Endothelial cell of umbilical vein (primary cell): ENCODE data around the gene PPP4R4.

Source experiments
- EZH2 ChIP-seq: IDR thresholded peaks from 2 replicates; pipeline ENCODE4 v1.6.1; 2012; ENCODE audit warnings: borderline replicate concordance, low read depth, mild to moderate bottlenecking, moderate library complexity, low read length, inconsistent platforms; ENCODE audit not compliant: severe bottlenecking
- GATA2 ChIP-seq: IDR thresholded peaks from 2 replicates; pipeline ENCODE4 v1.7.0; 2011; ENCODE audit warnings: low read depth, mild to moderate bottlenecking, moderate library complexity, mixed read lengths, low read length; ENCODE audit not compliant: insufficient read length, insufficient read depth
- JUN ChIP-seq: IDR thresholded peaks from 2 replicates; pipeline ENCODE4 v1.6.1; 2011; ENCODE audit warnings: borderline replicate concordance, low read depth; ENCODE audit not compliant: insufficient read length, insufficient read depth
- MAX ChIP-seq: IDR thresholded peaks from 2 replicates; pipeline ENCODE4 v1.6.1; 2011; ENCODE audit not compliant: insufficient read depth, insufficient read length
- POLR2A ChIP-seq: IDR thresholded peaks from 2 replicates; pipeline ENCODE4 v1.6.1; 2012; ENCODE audit warnings: low read depth, mild to moderate bottlenecking, control low read depth, low read length
- POLR2AphosphoS5 ChIP-seq: IDR thresholded peaks from 2 replicates; pipeline ENCODE4 v1.6.1; 2012; ENCODE audit warnings: low read depth, mild to moderate bottlenecking, control low read depth, low read length, moderate library complexity; ENCODE audit not compliant: insufficient read depth
- TF ChIP-seq, protein P1 (sequence below), 2 donors: IDR thresholded peaks; 1 replicate in 1 of 2; 2 replicates in 1 of 2; pipeline ENCODE4 v1.5.1; 2011; ENCODE audit warnings: low read length in 2 of 2, mild to moderate bottlenecking in 2 of 2, moderate library complexity in 2 of 2, control low read depth in 1 of 2, inconsistent platforms in 1 of 2, low read depth in 1 of 2; ENCODE audit not compliant: insufficient read depth in 1 of 2; ENCODE audit errors: extremely low read depth in 1 of 2

GRCh38 chr14:94161058-94161457, 13.1 kb upstream of the PPP4R4 start:
- TF ChIP-seq, protein P1, sequence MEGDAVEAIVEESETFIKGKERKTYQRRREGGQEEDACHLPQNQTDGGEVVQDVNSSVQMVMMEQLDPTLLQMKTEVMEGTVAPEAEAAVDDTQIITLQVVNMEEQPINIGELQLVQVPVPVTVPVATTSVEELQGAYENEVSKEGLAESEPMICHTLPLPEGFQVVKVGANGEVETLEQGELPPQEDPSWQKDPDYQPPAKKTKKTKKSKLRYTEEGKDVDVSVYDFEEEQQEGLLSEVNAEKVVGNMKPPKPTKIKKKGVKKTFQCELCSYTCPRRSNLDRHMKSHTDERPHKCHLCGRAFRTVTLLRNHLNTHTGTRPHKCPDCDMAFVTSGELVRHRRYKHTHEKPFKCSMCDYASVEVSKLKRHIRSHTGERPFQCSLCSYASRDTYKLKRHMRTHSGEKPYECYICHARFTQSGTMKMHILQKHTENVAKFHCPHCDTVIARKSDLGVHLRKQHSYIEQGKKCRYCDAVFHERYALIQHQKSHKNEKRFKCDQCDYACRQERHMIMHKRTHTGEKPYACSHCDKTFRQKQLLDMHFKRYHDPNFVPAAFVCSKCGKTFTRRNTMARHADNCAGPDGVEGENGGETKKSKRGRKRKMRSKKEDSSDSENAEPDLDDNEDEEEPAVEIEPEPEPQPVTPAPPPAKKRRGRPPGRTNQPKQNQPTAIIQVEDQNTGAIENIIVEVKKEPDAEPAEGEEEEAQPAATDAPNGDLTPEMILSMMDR (IDR thresholded peaks at IDR 0.05; ENCODE audit: extremely low read depth in 1 of 2, insufficient read depth in 1 of 2, low read depth in 1 of 2, low read length in 2 of 2), result no peak
- TF ChIP-seq POLR2AphosphoS5, result no peak
- no peak for TF ChIP-seq POLR2A
- TF ChIP-seq MAX, result no peak
- no peak for TF ChIP-seq EZH2
- TF ChIP-seq GATA2, result no peak
- no peak for TF ChIP-seq JUN
